HG03521 (cell line): Measurements from ENCODE around the gene PCARE.

ENCODE experiments used
- ATAC-seq: cut with Tn5 transposase; IDR thresholded peaks from one replicate; pipeline ENCODE4 v1.9.1; 2021; ENCODE audit warnings: mild to moderate bottlenecking, moderate library complexity; ENCODE audit not compliant: unreplicated experiment

Gene PCARE

DNA sequence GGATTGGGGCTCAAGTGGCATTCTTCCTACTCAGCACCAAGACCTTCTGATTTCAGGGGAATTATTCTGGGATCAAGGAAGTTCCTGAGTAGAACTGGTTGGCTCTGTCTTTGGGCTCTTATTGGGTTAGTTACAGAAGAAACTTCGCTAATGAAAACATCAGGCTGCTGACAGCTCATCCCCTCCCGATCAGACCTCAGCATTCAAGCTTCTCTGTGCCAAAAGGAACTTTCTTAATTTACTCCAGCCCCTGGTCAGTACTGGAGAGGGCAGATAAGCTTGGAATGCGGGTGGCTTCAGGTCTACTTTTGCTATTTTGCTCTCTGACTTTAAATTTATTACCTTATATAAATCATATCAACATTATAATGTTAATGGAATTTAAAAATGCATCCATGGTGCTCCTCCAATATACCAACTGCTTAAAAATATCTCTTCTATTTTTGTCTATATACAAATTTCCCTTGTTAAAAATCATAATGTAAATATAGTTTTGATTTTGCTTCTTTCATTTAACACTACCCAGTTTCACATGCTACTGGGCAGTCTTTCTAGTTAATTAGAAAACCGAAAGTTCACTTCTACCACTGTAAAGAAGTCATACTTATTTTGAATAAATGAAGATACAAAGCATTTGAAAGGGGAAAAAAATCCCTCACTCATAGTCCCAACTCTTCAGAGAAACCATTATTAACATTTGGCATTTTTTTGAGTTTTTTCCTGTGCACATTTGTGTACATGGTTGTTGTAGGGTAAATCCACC lies 34.4 kb downstream of the PCARE start:
- no peak for ATAC-seq

DNA sequence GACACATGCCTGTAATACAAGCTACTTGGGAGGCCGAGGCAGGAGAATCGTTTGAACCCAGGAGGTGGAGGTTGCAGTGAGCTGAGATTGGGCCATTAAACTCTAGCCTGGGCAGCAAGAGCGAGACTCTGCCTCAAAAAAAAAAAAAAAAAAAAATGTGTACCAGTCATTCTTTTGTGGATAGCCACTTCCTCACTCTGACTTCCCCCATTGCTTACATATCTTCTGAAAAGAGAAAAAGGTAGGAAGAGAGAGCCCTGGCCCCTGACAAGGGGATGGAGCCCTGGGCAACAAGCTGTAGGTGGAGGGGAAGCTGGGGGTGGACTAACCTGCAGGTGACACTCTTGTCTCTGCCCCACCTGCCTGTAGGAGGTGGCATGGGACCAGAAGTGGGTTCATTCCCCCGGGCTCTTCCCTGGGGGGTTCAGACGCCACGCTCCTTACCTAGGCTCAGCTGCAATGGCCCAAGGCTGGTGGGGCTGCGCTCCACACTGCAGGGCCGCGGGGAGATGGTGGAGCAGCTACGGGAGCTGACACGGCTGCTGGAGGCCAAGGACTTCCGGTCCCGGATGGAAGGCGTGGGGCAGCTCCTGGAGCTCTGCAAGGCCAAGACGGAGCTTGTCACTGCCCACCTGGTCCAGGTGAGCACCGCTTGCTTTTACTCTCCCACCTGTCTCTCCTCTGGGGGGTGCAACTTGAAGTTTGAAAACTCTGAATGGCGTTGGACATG lies 39.1 kb downstream of the PCARE start:
- no peak for ATAC-seq

DNA sequence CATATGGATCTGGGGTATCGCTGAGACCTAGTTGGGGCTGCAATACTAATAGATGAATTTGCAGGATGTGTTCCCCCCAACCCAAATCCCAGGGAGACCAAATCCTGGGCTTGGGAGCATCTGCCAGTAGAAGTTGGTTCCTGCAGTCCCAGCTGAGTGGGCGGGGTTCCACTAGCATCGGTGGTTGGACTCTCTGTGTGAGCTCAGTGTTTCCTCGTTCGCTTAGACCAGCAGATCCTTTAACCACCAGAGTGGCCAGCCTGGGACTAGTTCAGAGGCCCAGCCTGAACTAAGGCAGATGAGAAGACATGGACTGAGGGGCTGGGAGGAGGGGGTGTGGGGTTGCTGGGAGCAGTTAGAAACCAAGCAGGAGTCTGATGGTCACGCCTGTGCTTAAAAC lies 40.7 kb downstream of the PCARE start:
- no peak for ATAC-seq

DNA sequence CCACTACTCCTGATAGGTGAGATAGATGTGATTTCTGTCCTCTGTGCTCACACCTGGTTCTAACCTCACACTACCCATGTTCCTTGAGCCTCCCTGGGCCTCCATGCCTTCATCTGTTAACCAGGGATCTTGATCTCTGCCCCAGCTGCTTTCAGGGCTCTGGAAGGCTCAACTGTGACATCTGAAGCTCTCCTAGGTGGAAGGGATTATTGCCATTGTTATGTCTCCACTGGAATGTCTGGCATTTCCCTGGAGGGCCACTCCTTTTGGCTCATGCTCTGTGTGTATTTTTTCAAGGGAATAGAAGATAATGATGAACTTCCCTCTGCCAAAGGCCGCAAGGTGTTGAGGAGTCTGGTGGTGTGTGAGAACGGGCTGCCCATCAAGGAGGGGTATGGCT lies 41.2 kb downstream of the PCARE start:
- no peak for ATAC-seq

DNA sequence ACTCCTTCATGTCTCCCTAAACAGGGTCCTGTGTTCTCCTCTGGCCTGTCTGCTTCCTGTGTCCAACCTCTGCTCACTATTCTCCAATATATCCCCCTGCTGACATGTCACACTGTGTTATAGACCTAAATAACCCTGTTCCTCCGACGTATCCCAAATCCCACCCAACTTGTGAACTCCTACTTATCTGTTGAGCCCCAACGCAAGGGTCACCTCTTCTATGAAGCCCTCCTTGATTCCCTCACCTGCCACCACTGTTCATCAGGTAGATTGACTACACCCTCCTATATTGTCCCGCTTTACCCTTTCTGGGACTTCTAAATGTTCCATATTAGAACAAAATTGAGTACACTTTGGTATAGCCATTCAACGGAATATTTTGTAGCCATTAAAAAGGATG lies 42.1 kb downstream of the PCARE start:
- ATAC-seq: no peak

DNA sequence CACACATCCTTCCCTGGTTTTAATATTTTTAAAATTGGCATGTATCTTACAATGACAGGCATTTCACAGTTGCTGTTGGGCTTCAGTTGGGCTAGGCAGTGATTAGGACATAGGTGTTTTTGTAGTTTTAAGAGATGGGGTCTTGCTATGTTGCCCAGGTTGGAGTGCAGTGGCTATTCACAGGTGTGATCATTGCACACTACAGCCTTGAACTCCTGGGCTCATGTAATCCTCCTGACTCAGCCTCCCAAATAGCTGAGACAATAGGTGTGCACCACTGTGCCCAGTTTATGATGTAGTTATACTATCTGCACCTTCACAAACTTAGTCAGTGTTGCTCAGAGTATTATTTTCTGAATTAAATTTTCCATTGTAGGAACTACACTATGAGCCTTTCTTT lies 43.3 kb downstream of the PCARE start:
- ATAC-seq: no peak

DNA sequence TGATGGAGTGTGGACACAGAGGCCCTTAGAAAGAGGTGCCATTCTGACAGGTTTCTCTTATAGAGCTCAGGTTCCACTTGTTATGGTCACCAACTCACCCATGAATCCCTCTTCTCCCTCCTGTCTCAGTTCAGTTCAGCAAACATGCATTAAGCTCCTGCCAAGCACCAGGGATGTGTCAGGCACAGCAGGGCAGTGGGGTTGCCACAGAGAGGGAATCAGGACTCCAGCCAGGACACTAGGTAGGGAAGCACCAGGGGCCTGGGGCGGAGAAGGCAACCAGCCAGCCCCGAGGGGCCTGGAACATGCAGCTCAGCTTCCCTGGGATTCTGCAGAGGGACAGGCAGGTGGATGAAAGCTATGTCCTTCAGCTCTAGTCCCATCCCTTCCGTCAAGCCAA lies 48.6 kb downstream of the PCARE start:
- no peak for ATAC-seq

DNA sequence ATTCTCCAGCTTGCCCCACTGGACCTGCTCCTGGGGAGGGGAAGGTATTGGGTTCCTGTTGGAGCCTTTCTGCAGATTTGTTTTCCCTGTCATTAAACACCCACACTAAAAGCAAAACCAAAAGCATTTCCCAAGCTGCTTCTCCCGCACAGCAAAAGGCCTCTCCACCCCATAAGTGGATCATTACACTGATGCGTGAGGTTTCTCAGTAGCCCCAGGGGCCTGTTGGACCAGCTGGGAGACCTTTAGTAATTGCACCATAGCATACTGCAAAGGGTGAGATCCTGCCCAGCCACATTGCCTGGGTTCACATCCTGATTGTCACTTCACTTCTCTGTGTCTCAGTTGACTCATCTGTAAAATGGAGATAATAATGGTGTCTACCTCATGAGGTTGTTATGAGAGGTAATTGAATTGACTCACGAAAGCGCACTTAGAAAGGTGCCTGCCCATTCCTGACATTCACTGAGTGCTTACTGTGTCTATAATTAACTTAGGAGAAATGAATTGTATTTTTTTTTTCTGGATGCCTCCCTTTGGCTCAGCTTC lies 49.4 kb downstream of the PCARE start:
- ATAC-seq: no peak

DNA sequence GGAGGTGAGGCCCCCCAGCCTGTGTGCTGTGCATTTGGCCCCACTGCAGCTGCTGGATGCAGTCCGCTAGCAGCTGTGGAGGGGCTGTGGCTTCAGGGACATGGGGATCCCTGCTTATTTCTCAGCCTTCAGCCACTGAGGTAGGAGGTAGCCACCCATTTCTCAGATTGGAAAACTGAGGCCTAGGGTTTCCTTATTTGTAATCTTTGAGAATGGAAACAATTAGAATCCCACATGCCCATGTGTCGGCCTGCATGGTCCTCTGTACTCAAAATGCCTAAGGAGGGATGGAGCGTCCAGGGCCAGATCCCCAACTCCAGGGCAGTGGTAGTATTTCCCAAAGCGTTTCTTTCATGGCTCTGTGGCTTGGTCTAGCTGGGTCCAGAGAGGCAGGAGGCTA lies 51.1 kb downstream of the PCARE start:
- no peak for ATAC-seq

DNA sequence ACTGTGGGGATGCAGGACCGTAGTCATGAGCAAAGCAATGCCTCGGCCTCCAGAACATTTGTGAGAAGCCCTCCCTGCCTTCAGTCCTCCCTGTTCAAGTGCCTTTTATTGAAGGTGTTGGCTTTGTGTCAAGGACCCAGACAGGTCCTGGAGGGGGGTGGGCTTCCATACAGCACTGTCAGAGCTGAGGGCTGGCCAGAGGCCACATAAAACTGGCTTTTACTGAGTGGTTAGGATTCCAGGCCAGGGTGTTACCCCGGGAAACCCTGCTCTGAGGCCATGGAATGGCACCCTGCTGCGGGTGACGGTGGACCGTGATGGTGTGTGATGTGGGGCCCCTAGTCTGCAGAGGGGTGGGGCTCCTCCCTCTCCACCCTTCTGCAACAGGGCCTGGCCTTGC lies 51.6 kb downstream of the PCARE start:
- no peak for ATAC-seq

DNA sequence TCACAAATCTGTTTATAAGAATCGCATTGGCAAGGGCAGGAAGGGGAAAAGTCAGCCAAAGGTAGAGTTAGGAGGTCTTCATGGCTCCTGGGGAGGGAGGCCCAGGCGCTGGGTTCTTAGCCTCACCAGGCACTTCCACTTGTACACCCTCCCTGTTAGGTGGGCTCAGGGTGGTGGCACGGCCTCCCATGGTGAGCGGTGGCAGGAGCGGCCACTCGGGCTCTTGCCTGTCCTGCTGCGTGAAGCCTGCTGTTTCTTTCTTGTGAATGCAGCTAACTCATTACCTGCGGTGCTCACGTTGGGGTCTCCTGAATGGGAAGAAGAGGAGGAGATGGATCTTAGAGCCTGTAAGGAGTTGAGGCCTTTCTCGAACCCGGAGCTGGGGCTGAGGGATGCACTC lies 52.4 kb downstream of the PCARE start:
- no peak for ATAC-seq

DNA sequence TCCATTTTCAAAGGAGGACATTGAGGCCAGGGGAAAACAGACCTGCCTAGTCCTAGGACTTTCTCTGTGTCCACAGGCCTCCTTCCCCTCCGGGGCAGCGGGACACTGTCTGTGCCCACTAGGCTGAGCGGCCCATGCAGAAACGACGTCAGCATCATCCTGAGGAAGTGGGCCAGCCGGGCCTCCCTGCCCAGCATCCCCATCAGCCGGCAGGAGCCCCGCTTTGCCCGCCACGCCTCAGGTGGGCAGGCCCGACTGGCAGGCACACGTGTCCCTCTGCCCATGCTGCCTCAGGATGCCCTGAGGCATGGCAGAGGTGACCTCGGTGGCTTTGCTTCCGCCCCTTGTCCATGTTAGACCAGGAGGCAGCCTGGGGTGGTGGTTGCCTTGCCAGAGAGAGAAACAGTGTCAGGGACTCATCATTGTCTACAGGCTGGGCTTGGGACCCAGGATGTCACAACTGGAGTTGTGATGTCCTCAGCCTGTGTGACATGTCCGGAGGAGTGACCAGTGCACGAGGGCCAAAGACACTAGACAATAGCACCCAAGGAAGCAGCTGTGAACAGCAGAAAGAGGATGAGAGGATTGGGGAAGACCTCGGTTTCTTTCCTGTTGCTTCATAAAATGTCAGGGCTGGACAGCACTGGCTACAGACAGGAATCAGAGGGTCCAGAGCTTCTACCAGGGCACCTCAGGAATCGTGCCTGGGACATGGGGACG lies 56.4 kb downstream of the PCARE start:
- no peak for ATAC-seq

DNA sequence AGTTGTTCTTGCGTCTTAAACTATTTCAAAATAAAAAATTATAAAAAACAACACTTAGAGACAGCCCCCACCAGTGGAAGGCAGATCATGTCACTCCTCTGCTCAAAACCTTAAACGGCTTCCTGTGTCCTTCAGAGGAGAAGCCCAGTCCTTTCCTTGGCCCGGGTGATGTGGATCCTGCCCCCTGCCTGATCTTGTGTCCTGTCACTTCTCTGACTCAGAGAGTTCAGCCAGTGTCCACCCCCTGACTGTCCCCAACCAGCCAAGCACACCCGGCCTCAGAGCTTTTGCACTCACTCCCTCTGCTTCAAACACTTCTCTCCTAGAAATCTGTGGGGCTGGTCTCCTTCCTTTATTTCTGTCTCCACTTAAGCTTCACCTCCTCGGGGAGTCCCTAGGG lies 57.8 kb downstream of the PCARE start:
- no peak for ATAC-seq

DNA sequence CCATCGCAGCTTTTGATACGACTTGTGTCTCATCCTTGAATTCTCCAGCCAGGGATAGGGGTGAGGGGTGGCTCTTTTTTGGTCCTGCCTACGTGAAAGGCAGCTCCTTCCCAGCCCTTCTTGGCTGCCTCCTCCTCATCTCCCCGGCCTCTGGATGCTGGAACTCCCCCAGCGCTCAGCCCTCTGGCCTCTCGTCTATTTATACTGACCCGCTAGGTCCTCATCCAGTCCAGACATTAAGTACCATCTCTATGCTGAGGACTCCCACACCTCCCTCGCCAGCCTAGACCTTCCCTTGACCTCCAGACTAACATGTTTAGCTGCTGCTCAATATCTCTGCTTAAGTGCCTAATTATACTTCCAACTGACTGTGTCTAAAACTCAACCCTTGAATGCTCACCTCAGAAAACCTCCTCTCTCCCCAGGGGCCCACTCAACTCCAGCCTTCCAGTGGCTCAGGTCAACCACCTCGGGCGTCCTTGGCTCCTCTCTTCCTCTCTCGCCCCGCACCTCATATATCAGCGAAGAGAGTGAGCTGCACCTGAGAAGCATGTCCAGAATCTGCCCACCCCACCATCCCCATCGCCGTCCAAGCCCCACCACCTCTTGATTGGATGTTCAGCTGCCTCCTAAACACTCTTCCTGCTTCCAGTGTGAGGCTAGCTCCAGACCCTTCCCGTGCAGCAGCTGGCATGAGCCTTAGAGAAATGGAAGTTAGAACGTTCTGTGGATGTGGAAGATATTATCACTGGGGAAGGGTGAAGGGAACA lies 58.4 kb downstream of the PCARE start:
- no peak for ATAC-seq

DNA sequence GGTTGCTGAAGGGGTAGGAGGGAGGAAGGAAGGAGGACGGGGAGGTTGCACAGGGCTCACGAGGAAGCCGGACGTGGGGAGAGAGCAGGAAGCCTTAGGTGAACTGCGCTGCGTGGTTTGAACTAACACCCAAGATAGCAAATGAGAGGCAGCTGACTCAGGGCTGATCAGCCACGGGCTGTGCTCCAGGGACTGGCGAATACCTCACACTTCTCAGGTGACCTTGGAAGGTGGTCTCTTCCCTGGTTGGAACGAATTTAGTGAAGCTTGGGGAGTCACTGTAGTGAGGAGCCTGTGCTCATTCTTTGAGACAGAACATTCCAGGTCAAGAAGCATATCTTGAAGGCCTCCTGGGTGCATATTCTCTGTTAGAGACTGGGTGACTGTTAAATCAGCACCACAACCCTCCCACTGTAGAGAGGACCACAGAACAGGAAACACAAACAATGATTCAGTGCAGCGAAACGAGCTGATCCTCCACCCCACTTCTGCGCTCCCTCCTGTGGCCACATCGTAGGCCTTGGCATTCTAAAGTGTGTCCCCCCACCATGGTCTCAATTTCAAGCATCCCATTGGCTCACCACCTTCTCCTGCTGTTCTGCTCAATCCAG lies 59.4 kb downstream of the PCARE start:
- ATAC-seq: no peak

DNA sequence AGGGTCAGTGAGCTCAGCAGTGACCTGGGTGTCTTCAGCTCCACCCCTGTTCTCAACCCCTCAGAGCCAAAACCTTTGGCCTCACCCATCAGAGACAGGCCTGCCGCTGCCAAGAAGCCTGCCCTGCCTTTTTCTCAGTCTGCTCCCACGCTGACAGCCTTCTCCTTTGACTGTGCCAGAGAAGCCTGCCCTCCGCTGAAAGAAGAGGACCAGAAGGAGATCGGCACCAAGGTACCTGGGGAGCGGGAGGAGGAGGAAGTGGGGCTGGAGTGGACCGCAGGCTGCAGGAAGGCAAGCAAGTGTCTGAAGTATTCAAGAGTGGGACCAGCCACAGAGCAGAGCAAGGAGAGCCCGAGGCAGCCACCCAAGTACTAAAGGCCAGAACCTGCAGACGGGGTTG lies 60.0 kb downstream of the PCARE start:
- no peak for ATAC-seq

DNA sequence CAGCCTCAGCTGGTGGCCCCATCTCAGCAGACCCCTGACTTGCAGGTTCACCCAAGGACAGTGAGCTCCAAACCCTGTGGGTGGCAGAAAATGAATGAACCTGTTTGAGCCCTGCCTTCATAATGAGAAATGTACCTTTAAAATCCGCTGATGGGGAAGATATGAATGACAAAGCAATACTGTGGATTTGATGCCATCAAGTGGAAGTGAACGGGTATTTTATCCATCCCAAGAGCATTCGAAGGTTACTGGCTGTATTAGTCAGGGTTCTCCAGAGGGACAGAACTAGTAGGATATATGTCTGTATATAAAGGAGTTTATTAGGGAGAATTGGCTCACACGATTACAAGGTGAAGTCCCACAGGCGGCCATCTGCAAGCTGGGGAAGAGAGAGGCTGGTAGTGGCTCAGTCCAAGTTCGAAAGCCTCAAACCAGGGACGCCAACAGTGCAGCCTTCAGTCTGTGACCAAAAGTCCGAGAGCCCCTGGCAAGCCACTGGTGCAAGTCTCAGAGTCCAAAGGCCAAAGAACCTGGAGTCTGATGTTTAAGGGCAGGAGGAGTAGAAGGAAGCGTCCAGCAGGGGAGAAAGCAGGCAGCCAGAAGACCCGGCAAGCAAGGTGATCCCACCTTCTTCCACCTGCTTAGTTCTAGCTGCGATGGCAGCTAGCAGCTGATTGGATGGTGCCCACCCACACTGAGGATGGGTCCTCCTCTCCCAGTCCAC lies 61.1 kb downstream of the PCARE start:
- no peak for ATAC-seq

DNA sequence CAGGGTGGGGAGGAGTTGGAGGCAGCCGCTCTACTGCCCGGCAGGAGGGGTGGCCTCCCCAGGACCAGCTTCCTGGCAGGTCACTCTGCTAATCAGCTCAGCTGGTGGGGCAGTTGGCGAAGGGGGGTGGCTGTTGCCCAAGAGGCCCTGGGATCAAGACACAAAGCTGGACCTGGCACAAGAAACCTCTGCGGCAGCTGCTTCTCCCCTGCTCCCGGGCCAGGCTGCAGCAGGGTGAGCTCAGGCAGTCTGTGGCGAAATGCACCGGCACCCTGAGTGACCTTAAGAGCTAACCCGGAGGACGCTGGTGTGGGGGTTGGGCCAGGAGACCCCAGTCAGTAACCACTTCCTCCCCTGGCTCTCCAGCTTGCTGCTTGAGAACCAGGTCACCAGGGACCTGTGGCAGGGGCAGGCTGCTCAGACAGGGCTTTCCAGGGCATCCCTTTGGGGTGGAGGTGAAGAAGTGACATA lies 62.1 kb downstream of the PCARE start:
- no peak for ATAC-seq
